Measurements from ENCODE around the gene OR52B6. TPM values are rescaled to one million over a fixed set of nuclear protein-coding genes. Genes with fewer than 3 reads are reported as not detected.
"Not testable (repeated sequence)": the region's sequence is repeated elsewhere in the genome, so short reads cannot be mapped to it uniquely, and the experiment has no call there.

Gene OR52B6, protein sequence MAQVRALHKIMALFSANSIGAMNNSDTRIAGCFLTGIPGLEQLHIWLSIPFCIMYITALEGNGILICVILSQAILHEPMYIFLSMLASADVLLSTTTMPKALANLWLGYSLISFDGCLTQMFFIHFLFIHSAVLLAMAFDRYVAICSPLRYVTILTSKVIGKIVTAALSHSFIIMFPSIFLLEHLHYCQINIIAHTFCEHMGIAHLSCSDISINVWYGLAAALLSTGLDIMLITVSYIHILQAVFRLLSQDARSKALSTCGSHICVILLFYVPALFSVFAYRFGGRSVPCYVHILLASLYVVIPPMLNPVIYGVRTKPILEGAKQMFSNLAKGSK
- total RNA-seq: not detected
- long read RNA-seq: 0 reads

DNA sequence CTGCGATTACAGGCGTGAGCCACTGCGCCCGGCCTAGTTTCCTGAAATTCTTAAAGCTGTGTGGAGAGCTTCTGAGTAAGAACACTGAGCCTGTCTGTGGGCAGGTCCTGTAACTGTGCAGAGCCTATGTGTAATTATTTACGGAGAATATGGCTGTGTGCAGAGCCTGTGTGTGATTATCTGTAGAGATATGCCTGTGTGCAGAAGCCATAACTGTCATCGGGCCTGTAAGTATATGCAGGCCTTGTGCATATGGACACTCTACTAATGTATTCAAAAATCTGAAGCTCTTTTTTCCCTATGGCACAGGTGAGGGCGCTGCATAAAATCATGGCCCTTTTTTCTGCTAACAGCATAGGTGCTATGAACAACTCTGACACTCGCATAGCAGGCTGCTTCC, at the start of gene OR52B6:
TSS of gene OR52B6 (plus strand) at position 301 of the 400 bp plus-strand sequence. CDS start at position 301, 0 bp downstream.
- ATAC-seq: no peak
- intact Hi-C loops (cut with DNase I, micrococcal nuclease): no loop called here

DNA sequence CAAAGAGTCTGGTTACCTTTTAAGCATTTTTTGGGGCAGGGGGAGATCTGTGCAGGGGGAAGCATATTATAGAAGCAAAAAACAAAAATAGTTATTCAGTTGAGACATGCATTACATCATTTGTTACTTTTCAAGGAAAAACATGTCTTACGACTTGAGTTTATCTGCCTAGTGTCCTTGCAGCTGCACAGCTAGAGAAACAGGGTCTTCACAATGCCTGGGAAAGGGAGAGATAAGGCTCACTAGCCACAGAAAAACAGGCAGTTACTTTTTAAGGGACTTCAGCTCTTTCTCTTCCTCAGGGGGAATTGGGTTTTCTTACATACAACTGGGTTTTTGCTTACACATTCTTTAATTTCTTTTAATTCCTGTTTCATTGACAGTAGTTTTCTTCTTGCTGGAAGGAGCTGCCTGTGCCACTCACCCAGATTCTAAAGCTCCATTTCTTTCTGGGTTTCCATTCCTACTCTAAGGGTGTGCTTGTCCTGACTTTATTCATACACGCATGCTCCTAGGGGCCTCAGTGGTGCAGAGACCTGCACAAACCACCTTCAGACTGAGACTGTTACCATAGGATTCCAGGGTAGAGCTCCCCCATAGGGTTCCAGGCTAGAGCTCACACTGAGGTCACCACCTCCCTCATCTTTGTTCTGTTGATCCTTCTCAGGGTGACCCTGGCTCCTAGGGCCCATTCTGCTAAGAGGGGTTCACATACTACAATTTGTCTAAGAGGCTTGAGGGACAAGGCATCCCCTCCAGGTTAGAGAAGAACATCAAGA, 49.4 kb upstream of the OR52B6 start:
- no peak for DNase-seq
- intact Hi-C loops (cut with DNase I, micrococcal nuclease): no loop called here
- ATAC-seq: no peak

More for the DNA sequence above, at the start of gene OR52B6:
- no peak for DNase-seq

DNA sequence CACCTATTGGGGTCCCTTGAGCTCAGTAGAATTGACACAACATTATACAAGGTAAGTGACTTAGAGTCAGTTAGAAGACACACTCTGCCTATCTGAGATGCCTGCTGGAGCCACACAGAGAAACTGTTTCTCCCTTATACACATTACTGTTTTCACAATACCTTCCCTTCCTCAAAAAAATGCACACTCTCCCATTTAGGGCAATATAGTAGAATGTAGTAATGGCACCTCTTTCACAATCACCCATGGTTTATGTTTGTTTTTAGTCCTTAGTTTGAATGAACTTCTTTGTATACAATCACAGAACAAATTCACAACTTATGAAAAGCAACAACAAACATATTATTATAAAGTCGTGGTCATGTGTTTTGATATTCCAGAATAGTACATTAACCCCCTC, 46.6 kb upstream of the OR52B6 start:
- no peak for ATAC-seq
- DNase-seq: no peak
- intact Hi-C loops (cut with DNase I, micrococcal nuclease): no loop called here

DNA sequence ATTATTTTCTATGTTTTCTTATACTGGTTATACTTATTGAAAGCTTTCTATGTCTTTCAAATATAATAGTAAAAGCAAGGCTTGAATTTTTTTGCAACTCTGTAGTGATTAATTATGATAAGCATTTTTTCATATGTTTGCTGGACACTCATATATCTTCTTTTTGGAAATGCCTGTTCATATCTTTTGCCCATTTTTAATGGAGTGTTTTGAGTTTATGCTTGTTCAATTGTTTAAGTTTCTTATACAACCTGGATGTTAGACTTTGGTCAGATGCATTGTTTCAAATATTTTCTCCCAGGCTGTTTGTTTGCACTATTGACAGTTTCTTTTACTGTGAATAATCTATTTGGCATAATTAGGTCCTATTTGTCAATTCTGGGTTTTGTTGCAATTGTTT, 44.2 kb upstream of the OR52B6 start:
- DNase-seq (no peak), ATAC-seq (no peak)
- intact Hi-C loops (cut with DNase I, micrococcal nuclease): no loop called here

DNA sequence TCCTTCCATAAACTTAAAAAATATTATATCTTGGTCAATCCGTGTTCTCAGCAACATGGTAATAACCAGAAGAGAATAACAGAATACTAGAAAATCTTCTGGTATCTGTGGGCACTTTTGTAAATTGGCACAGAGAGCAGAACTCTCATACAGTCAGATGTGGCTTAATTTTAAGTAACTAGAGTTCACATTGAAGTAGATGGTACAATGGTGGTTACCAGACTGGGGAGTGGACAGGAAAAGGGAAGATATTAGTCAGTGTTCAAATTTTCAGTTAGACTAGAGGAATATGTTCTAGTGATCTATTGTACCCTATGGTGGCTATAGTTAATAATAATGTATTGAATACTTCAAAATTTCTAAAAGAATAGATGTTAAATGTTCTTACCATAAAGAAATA, 39.2 kb upstream of the OR52B6 start:
- ATAC-seq (no peak), DNase-seq (no peak)
- intact Hi-C loops (cut with DNase I, micrococcal nuclease): no loop called here

DNA sequence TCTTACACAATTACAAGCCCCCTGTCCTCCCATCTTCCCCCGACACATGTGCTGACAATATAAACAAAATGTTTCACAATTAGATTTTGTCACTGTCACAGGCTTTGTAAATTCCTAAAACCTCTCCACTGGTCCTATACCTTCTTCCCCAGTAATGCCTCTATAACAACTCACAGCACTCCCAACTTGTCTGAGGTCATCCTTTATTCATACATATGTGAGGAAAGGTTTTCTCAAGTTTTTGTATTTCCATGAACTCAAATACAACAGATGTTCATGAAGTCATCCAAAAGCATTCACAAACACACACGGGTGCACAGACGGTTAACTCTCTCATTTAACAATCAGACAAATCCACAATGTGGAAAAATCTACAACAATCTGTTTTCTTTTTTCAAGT, 34.2 kb upstream of the OR52B6 start:
- ATAC-seq (no peak), DNase-seq (no peak)
- intact Hi-C loops (cut with DNase I, micrococcal nuclease): no loop called here

DNA sequence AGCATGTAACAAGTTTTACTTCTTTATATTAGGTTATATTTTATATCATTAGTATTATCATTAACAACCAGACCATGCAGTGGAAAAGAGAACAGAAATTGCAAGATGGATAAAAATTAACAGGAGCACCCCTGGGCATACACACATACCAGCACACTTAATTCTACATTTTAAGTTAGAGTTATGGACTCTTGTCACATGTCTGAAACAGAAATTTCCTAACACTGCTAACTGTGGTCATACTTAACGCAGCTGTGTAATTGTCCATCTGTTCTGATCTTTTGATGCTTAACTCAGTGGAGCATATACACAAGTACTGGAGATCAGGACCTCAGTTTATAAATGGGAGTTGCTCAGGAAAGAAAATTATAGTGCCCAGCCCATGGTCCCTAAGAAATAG, 32.7 kb upstream of the OR52B6 start:
- intact Hi-C loops (cut with DNase I, micrococcal nuclease): no loop called here
- DNase-seq (no peak), ATAC-seq (no peak)

DNA sequence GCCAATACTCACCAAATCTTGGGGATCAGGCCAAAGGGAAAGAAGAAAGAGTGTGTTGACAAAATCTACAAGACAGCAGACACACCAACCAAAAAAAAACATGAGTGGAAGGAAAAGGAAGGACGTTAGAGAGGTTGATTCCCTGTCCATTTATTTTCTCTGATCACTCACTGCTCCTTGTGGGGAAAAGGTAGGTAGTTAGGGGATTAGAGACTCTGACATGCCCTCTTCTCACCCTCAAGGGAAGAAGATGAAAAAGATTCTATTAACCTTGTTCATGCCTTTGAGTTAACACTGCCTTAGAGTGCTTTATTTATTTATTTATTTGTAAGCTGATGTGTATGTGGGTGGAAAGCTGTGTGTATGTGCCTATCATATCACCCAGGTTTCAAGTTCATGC, 32.2 kb upstream of the OR52B6 start, which contains the start of gene OR52H1:
TSS of gene OR52H1 (minus strand) at position 101 of the 400 bp plus-strand sequence. CDS start 3,035 bp downstream, outside the sequence.
- DNase-seq (no peak), ATAC-seq (no peak)
- intact Hi-C loops (cut with DNase I, micrococcal nuclease): no loop called here

DNA sequence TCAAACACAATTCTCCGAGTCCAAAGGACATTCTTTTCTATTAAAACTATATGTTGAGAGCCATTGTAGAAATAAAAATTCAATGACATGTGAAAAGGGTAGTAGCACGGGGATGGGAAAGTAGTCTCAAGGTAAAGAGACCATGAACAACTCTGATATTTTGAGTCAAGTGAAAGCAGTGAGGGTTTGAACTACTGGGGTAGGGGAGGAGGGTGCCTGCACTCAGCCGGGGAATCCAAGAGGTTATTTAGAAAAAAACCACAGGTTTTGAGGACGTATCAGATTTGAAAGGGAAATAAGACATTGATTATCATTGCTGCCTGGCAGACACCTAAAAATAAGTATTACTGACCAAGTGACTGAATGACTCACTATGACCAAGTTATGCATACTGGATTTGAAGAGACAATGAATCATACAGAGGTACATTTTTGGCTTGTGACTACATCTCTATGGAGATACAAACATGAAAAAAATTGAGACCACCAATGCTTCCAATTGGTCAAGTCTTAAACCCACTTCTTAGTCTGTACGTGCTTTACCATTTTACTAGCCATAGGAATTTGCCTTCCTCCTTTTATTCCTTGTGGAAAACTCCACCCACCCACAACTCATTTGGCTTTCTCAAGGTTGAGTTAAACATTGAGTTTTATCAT, 30.1 kb upstream of the OR52B6 start:
- DNase-seq (no peak), ATAC-seq (no peak)
- intact Hi-C loops (cut with DNase I, micrococcal nuclease): no loop called here

DNA sequence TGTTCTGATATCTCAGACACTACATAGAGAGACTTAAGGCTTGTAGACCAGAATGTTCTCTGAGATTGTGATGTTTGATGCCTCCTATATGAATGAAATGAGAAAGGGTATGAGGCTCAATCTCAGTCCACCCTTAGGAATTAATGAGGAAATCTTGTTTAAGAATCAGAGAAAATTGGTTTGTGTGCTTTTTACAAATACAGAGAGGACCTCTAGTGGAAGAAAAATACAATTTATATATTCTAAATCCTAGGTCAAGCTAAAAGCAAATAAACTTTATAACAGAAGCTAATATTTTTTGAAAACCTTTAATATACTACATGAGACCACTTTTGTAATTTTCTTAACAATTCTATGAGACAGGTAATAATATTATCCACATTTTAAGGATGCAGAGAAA, 27.3 kb upstream of the OR52B6 start:
- DNase-seq: no peak
- intact Hi-C loops (cut with DNase I, micrococcal nuclease): no loop called here
- ATAC-seq: no peak

DNA sequence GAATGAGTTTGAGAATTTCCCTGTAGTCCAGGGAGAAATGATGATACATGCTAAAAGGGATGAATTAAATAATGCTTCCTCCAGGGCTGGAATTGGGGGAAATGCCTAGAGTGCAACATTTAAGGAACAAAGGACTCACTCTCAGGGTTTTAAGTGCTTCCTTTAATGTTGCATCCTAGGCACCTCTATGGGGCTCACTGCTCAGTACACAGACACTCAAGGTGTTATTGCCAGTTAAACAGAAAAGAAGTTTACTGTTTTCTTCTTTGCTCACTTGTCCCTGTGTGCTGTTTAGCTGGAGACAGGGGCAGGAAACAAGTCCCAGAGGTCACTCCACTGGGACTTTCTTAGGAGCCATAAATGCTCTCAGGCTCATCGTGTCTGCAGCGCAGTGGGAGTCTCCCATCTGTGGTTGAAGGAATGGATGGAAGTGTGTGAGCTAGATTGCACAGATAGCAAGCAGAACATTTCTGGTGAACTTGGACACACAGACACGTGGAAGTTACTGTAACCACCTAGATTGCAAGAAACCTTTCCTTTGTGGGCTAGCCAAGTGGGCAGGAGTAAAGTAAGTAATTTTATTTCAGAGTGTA, 24.0 kb upstream of the OR52B6 start:
- DNase-seq (no peak), ATAC-seq (no peak)
- intact Hi-C loops (cut with DNase I, micrococcal nuclease): no loop called here

DNA sequence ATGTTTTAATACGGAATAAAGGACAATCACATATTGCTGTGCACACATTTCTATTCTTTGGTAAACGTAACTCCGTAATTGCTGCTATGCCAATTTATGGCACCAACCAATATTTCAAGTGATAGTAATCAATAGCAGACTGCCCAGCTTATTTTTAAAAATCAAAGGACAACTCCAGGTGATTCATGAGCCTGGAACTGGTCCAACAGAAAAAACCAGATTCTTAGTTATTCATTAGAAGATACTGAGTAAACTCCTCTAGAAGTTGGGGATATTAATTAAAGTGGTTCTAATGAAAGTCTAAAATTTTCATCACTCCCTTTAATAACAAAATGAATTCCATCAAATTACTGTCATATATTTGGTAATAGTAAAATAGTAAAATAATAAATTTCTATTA, 22.9 kb upstream of the OR52B6 start:
- no peak for DNase-seq
- ATAC-seq: no peak
- intact Hi-C loops (cut with DNase I, micrococcal nuclease): no loop called here

DNA sequence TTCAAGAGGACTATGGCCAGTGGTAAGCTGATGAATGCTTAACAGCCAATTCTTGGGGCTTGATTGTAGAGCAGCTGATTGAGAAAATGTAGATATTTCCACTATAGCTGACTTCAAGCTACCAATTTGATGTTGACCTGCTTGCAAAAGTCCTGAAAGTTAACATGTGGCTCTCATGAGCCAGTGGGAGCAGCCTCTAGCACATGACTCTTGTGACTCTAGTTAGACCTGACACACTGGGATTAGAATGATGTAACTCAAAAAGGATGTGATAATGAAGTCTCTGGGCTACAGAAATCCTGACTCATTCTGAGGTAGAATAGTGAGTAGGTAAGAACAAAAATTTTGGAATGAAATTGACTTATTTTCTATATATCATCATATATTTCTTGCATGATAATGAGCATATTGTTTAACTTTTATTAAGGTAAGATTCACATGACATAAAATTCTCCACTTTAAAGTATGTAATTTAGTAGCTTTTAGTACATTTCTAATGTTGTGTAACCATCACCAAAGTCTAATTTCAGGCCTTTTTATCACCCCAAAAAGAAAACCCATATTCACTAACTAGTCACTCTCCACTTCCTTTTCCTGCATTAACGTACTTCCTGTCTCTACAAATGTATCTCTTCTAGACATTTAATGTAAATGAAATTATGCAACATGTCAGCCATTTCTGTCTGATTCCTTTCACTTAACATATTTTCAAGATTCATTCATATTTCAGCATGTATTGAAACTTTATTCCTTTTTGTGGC, 16.2 kb upstream of the OR52B6 start:
- no peak for ATAC-seq
- DNase-seq: no peak
- intact Hi-C loops (cut with DNase I, micrococcal nuclease): no loop called here

DNA sequence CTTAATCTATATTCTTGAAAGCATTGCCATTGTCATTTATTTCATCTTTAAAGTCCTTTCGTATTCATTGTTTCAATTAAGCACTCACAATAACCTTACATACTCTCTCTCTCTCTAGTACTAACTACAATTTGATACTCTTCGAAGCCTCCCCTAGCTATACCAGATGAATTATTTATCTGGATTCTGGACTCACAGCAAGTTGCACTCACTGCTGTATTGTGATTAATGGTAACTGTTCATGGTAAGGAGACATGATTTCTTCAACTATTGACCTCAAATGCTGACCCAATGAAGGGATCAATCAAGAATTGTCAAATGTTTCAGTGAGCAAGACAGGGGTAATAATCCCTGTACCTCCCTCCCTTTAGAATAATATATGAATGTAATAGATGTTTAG, 6.0 kb upstream of the OR52B6 start:
- ATAC-seq: no peak
- no peak for DNase-seq
- intact Hi-C loops (cut with DNase I, micrococcal nuclease): no loop called here

DNA sequence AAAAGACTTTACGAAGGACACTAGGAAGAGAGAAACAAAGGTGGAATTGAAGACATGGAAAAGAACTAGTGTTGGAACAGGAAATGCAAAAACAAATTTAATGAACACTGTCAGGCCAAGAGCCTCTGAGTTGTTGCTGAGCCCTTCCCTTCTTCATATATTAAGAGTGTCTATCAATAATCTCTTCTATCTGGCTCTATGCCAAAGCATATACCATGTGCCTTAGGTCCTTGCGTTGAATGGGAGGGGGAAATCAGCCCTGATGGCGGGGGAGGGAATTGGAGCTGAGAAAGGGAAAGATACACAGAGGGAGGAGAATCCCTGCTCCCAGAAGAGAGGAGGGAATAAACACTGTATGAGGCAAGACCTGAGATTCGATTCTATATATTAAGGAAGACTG, 5.5 kb upstream of the OR52B6 start:
- intact Hi-C loops (cut with DNase I, micrococcal nuclease): no loop called here
- DNase-seq: no peak
- no peak for ATAC-seq

DNA sequence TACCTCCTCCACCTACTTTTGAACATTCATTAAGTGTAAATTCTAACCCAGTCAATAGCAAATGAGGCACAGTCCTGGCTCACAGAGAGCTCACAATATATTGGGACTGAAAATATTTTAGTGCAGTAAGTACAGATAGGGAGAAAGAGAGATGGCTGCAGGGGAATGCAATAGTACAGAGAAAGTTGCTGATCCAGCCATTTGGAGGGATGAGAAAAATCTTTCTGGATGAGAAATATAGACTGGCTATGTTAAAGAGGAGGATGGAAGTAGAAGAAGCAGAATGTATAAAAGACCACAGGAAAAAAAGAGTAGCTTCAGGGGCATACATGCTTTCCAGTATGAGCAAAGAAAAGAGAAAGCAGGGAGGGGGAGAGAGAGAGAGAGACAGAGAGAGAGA, 3.6 kb upstream of the OR52B6 start:
- DNase-seq: no peak
- no peak for ATAC-seq
- intact Hi-C loops (cut with DNase I, micrococcal nuclease): no loop called here

DNA sequence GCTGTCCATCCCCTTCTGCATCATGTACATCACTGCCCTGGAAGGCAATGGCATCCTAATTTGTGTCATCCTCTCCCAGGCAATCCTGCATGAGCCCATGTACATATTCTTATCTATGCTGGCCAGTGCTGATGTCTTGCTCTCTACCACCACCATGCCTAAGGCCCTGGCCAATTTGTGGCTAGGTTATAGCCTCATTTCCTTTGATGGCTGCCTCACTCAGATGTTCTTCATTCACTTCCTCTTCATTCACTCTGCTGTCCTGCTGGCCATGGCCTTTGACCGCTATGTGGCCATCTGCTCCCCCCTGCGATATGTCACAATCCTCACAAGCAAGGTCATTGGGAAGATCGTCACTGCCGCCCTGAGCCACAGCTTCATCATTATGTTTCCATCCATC, 337 bp downstream of the OR52B6 start:
- no peak for ATAC-seq

DNA sequence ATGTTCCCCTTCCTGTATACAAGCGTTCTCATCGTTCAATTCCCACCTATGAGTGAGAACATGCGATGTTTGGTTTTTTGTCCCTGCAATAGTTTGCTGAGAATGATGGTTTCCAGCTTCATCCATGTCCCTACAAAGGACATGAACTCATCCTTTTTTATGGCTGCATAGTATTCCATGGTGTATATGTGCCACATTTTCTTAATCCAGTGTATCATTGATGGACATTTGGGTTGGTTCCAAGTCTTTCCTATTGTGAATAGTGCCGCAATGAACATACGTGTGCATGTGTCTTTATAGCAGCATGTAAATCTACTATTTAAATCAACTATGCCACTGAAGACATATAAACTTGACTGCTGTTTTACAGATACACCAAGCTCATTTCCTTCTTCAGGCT, 3.8 kb downstream of the OR52B6 start:
- DNase-seq; ATAC-seq; intact Hi-C loops (cut with DNase I, micrococcal nuclease): not testable (repeated sequence)

More for the DNA sequence above, 337 bp downstream of the OR52B6 start:
- intact Hi-C loops (cut with DNase I, micrococcal nuclease): no loop called here
- no peak for DNase-seq

DNA sequence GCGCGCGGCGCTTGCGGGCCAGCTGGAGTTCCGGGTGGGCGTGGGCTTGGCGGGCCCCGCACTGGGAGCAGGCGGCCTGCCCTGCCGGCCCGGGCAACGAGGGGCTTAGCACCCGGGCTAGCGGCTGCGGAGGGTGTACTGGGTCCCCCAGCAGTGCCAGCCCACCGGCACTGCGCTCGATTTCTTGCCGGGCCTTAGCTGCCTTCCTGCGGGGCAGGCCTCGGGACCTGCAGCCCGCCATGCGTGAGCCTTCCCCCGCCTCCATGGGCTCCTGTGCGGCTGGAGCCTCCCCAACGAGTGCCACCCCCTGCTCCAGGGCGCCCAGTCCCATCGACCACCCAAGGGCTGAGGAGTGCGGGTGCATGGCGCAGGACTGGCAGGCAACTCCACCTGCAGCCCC, 9.2 kb downstream of the OR52B6 start:
- not testable (repeated sequence) for ATAC-seq, DNase-seq
- intact Hi-C loops (cut with DNase I, micrococcal nuclease): loop anchor here in 1 of 2 donors (10.0 kb wide), 1 partner anchor 95 kb away; the partner anchor contains the start of genes TRIM22 and TRIM5

Data from left colon (tissue), 2 donors.